ENCODE data around the gene LAP3.

Gene LAP3

DNA sequence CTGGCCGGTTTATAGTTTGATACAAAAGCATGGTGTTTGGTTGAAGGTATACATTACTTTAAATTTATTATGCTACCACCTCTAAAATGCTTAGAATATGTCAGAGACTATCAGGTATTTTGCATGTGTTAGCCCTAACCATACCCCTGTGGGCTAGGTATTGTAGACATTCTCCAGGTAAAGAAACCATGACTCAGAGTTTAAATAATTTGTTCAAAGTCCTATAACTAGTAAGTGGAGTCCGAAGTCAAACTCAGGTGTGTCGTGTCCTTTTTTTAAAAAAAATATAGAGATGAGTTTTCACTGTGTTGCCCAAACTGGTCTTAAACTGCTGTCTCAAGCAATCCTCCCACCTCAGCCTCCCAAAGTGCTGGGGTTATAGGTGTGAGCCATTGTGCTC lies 12.4 kb downstream of the LAP3 start:
- Histone ChIP-seq H3K4me2 (ENCODE audit: low read length) (no peak overlapping the region), H3K27me3 (ENCODE audit: control insufficient read depth, insufficient read depth, low read length) (no peaks in the 10 kb centered on the region), H3K4me1 (ENCODE audit: control insufficient read depth, insufficient read depth, low read length) (no peaks in the 10 kb centered on the region), H3K9me3 (replicated peaks; ENCODE audit: low read length) (no peaks in the 10 kb centered on the region), H3K4me3 (ENCODE audit: low read length) (no peak overlapping the region), H3K9ac (ENCODE audit: low read depth, low read length) (no peak overlapping the region), H3K36me3 (ENCODE audit: insufficient read depth, low read length) (peaks cover 40% of the 10 kb centered on the region)

DNA sequence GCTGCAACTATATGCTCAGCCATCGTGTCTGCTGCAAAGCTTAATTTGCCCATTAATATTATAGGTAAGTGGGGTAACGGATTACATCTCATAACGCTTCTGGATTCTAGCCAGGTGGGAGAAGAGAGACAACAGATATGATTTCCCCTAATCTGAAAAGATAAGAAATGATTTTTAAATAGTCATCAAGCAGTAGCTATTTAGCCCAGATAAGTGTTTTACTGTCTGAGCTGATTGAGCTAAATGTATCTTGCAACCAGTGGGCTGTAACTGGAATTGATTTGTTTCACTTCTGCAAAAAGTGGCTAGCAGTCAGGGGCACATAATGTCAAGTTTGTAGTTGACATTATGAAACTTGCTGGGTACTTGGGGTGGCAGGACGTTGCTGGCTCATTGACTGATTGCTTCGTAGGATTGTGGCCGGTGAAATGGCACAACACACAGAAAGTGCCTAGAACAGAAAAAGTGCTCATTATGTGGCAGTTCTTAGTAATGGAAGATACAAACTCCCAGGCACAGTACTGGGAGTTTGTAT lies 18.5 kb downstream of the LAP3 start:
- no peaks in the 10 kb centered on the region for H3K9me3 ChIP-seq (replicated peaks; ENCODE audit: low read length)
- no peaks in the 10 kb centered on the region for H3K4me1 ChIP-seq (ENCODE audit: control insufficient read depth, insufficient read depth, low read length)
- H3K9ac ChIP-seq (ENCODE audit: low read depth, low read length), result no peak overlapping the region
- peaks cover 29% of the 10 kb centered on the region for H3K36me3 ChIP-seq (ENCODE audit: insufficient read depth, low read length)
- no peaks in the 10 kb centered on the region for H3K27me3 ChIP-seq (ENCODE audit: control insufficient read depth, insufficient read depth, low read length)
- no peak overlapping the region for H3K4me3 ChIP-seq (ENCODE audit: low read length)
- no peak overlapping the region for H3K4me2 ChIP-seq (ENCODE audit: low read length)

DNA sequence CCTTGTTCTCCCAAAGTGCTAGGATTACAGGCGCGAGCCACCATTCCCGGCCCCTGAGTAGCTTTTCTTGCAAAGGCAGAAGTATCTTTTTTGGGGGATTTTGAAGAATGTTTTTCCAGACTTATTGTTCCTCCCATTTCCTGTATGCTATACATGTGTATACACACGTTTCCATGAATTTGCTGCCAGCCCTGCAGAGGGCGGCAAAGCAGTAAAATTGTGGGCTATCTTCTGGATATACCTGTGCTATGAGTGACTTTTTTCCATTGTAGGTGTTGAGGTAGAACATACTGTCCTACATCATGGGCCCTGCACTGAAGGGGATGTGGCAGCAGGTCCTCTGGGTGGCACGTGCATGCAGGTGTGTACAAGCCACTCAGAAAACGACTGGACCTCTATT lies 20.5 kb downstream of the LAP3 start:
- Histone ChIP-seq H3K4me1 (ENCODE audit: control insufficient read depth, insufficient read depth, low read length) (no peaks in the 10 kb centered on the region), H3K36me3 (ENCODE audit: insufficient read depth, low read length) (peaks cover 29% of the 10 kb centered on the region), H3K9me3 (replicated peaks; ENCODE audit: low read length) (no peaks in the 10 kb centered on the region), H3K27me3 (ENCODE audit: control insufficient read depth, insufficient read depth, low read length) (no peaks in the 10 kb centered on the region), H3K9ac (ENCODE audit: low read depth, low read length) (no peak overlapping the region), H3K4me3 (ENCODE audit: low read length) (no peak overlapping the region), H3K4me2 (ENCODE audit: low read length) (no peak overlapping the region)

DNA sequence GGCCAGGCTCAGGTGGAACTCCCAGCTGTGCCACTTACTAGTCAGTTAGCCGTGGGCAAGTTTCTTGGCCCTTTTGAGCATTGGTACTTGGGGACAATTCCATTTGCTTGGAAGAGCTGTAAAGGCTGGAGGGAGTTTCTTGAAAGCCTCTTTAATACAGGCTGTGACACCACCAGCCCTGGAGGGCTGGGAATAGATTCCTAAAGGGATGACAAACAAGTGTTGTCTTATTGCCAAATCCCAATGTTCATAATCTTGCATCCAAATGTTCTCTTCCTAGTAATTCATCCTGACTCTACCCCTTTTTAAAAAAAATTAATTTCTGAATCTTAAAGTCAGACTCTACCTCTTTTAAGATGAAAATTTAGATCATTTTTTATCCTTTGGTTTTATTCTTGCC lies 22.8 kb downstream of the LAP3 start:
- H3K9ac ChIP-seq (ENCODE audit: low read depth, low read length), result no peak overlapping the region
- peaks cover 29% of the 10 kb centered on the region for H3K36me3 ChIP-seq (ENCODE audit: insufficient read depth, low read length)
- no peaks in the 10 kb centered on the region for H3K4me1 ChIP-seq (ENCODE audit: control insufficient read depth, insufficient read depth, low read length)
- H3K4me3 ChIP-seq (ENCODE audit: low read length), result no peak overlapping the region
- no peak overlapping the region for H3K4me2 ChIP-seq (ENCODE audit: low read length)
- H3K9me3 ChIP-seq (replicated peaks; ENCODE audit: low read length), result no peaks in the 10 kb centered on the region
- H3K27me3 ChIP-seq (ENCODE audit: control insufficient read depth, insufficient read depth, low read length), result no peaks in the 10 kb centered on the region

DNA sequence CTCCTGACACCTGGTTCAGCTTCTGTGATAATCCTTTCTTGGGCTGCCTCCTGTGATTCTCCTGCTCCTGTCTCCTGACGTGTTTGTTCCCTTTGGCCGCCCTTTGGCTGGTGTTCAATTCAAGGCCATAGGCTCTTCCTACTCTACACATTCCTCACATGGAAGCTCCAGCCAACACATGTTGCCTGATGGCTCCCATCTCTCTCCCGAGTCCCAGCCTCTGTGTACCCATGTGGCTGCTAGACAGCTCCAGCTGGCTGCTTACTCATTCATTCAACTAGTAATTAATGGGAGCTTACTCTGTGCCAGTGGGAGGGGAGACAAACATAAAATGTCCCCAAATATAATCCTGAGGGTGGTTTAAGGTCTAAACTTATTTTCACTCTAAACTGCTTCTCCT lies 28.2 kb downstream of the LAP3 start:
- Histone ChIP-seq H3K9ac (ENCODE audit: low read depth, low read length) (no peak overlapping the region), H3K4me1 (ENCODE audit: control insufficient read depth, insufficient read depth, low read length) (peaks cover 9% of the 10 kb centered on the region), H3K36me3 (ENCODE audit: insufficient read depth, low read length) (peaks cover 21% of the 10 kb centered on the region), H3K4me2 (ENCODE audit: low read length) (no peak overlapping the region), H3K9me3 (replicated peaks; ENCODE audit: low read length) (no peaks in the 10 kb centered on the region), H3K4me3 (ENCODE audit: low read length) (no peak overlapping the region), H3K27me3 (ENCODE audit: control insufficient read depth, insufficient read depth, low read length) (no peaks in the 10 kb centered on the region)

DNA sequence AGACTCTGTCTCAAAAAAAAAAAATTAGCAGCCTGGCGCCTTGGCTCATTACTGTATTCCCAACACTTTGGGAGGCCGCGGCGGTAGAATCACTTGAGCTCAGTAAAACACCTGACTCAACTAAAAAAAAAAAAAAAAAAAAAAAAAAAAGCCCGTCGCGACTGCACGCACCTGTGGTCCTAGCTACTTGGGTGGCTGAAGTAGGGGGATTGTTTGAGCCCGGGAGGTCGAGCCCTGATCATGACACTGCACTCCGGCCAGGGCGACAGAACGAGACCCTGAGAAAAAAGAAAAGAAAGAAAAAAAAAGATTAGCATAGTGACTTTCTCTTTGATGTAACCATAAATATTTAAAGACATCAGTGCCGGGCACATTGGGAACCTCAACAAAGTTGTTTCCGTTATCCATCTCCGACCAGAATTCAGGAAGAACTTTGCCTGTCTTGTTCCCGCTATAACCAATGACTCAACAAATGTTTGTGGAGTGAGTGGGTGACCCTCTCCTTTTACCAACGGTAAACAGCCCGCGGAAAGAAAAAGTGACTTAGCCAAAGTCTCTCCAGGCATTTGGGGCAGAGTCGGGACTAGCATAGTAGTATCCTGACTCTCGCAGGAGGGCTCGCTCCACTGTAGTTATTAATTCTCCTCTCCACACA lies 36.9 kb downstream of the LAP3 start:
- Histone ChIP-seq H3K4me2 (ENCODE audit: low read length) (peak overlapping the region; percentile 84), H3K9ac (ENCODE audit: low read depth, low read length) (peak overlapping the region; percentile 99), H3K27me3 (ENCODE audit: control insufficient read depth, insufficient read depth, low read length) (no peaks in the 10 kb centered on the region), H3K4me1 (ENCODE audit: control insufficient read depth, insufficient read depth, low read length) (peaks cover 25% of the 10 kb centered on the region), H3K36me3 (ENCODE audit: insufficient read depth, low read length) (peaks cover 12% of the 10 kb centered on the region), H3K9me3 (replicated peaks; ENCODE audit: low read length) (no peaks in the 10 kb centered on the region), H3K4me3 (ENCODE audit: low read length) (peak overlapping the region; percentile 92)

DNA sequence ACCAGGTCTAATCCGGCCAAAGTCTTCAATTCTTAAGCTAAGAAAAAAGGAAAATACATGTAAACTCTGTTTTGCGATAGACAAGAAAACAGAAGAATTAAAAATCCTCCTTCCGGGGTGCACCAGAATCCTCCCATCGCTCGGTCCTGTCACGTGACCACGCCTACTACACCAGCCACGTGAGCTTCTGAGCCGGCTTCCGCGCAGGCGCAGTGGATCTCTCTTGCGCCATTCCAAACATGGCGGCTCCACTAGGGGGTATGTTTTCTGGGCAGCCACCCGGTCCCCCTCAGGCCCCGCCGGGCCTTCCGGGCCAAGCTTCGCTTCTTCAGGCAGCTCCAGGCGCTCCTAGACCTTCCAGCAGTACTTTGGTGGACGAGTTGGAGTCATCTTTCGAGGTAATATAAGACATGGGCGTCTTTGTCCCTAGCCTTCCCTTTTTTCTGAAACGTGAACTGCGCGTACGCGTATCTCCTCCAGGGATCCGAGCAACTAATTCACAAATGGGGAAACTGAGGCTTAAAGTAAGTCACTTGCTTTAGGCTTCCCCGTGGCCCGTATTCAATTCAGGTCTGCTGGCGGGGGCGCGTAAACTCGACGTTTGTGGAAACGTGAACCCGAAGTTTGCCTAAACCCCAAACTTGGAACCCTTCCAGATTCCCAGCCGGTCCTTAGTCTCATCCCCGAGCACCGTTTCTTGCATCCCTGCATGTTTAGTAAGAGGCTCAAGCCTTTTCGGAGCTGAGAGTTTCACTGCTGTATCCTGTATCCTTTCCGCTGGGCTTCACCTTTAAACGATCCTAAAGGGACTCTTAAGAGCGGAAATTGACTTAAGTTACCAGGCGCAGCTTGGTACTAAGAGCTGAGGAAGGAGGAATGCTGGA lies 37.7 kb downstream of the LAP3 start, which contains the start of gene MED28:
Gene MED28, plus strand, starts transcription at position 226 of the 884 bp plus-strand sequence. Its CDS starts 14 bp downstream, at position 240.
- peak within 1 kb of the TSS; percentile 84 for H3K4me2 ChIP-seq (ENCODE audit: low read length)
- peak within 1 kb of the TSS; percentile 99 for H3K9ac ChIP-seq (ENCODE audit: low read depth, low read length)
- H3K4me3 ChIP-seq (ENCODE audit: low read length), result peak within 1 kb of the TSS; percentile 92
- H3K9me3 ChIP-seq (replicated peaks; ENCODE audit: low read length), result no peaks in the 10 kb centered on the region
- H3K27me3 ChIP-seq (ENCODE audit: control insufficient read depth, insufficient read depth, low read length), result no peaks in the 10 kb centered on the region
- H3K36me3 ChIP-seq (ENCODE audit: insufficient read depth, low read length), result peaks cover 12% of the 10 kb centered on the region
- H3K4me1 ChIP-seq (ENCODE audit: control insufficient read depth, insufficient read depth, low read length), result peaks cover 32% of the 10 kb centered on the region

DNA sequence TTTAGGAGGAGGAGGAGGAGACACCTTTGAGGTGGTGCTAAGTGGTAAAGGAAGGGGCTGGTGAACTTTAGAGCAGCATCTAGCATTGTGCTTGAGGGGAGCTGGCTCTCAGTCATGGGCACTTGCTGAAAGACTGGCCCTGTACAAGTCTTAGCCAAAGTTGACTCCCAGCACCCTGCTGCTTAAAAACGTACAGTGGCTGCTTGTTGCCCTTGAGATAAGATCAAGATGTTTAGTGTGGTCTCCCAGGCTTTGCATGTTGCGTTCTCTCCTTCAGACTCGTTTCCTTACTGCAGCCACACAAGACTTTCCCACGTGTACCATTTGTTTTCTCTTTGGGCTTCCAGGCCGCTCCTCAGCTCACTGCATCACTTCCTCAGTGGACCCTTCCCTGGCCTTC lies 39.3 kb downstream of the LAP3 start:
- Histone ChIP-seq H3K9me3 (replicated peaks; ENCODE audit: low read length) (no peaks in the 10 kb centered on the region), H3K9ac (ENCODE audit: low read depth, low read length) (no peak overlapping the region), H3K27me3 (ENCODE audit: control insufficient read depth, insufficient read depth, low read length) (no peaks in the 10 kb centered on the region), H3K4me3 (ENCODE audit: low read length) (peak overlapping the region; percentile 92), H3K36me3 (ENCODE audit: insufficient read depth, low read length) (peaks cover 23% of the 10 kb centered on the region), H3K4me1 (ENCODE audit: control insufficient read depth, insufficient read depth, low read length) (peaks cover 44% of the 10 kb centered on the region), H3K4me2 (ENCODE audit: low read length) (peak overlapping the region; percentile 84)

DNA sequence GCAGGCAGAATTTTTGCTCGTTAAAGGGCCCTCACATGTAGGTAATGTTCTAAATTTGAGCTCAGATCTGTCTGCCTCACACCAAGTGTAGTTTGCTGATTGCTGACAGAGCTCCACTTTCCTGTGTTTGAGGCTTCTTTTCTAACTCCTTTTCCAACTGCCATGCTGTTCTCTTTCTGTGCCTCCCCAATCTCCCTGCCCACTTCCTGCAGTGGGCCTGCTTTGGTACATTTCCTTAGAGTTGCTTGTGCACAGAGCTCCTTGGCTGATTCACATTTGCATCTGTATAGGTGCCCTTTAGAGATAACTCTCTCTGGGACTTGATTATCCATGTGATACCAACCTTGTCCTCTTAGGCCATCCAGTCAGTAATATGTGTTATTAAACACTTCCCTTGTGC lies 41.9 kb downstream of the LAP3 start:
- Histone ChIP-seq H3K36me3 (ENCODE audit: insufficient read depth, low read length) (peaks cover 49% of the 10 kb centered on the region), H3K4me2 (ENCODE audit: low read length) (peak overlapping the region; percentile 69), H3K4me3 (ENCODE audit: low read length) (peak overlapping the region; percentile 34), H3K9me3 (replicated peaks; ENCODE audit: low read length) (no peaks in the 10 kb centered on the region), H3K4me1 (ENCODE audit: control insufficient read depth, insufficient read depth, low read length) (peaks cover 53% of the 10 kb centered on the region), H3K9ac (ENCODE audit: low read depth, low read length) (peak overlapping the region; percentile 66), H3K27me3 (ENCODE audit: control insufficient read depth, insufficient read depth, low read length) (no peaks in the 10 kb centered on the region)

DNA sequence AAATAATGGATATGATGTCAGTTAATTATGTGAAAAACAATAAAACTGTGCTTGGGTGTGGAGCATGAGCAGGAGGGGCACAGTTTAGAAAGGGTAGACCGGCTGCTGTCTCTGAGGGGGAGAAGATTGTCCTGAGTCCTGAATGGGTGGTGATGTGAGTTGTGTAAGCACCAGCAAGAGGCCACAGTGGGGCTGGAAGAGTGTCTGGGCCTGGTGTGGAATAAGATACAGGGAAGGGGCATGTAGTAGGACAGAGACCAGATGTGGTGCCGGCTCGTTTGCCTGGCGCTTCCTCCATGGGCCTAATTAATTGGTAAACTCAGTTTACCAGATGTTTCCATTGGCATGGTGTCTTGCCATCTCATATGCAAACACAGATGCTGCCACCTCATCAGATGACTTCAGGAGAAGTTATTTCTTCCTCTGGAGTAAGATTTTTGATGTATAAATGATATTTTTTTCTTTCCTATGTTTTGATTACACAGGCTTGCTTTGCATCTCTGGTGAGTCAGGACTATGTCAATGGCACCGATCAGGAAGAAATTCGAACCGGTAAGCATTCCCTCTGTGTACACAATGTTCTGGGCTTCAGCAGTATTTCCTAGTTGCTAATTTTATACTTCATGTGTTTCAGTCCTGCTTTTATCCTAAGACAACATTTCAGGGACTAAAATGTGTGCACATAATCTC lies 42.6 kb downstream of the LAP3 start:
- H3K4me3 ChIP-seq (ENCODE audit: low read length), result peak overlapping the region; percentile 34
- H3K4me1 ChIP-seq (ENCODE audit: control insufficient read depth, insufficient read depth, low read length), result peaks cover 54% of the 10 kb centered on the region
- peaks cover 55% of the 10 kb centered on the region for H3K36me3 ChIP-seq (ENCODE audit: insufficient read depth, low read length)
- H3K9ac ChIP-seq (ENCODE audit: low read depth, low read length), result peak overlapping the region; percentile 66
- no peaks in the 10 kb centered on the region for H3K9me3 ChIP-seq (replicated peaks; ENCODE audit: low read length)
- H3K27me3 ChIP-seq (ENCODE audit: control insufficient read depth, insufficient read depth, low read length), result no peaks in the 10 kb centered on the region
- peak overlapping the region; percentile 69 for H3K4me2 ChIP-seq (ENCODE audit: low read length)

DNA sequence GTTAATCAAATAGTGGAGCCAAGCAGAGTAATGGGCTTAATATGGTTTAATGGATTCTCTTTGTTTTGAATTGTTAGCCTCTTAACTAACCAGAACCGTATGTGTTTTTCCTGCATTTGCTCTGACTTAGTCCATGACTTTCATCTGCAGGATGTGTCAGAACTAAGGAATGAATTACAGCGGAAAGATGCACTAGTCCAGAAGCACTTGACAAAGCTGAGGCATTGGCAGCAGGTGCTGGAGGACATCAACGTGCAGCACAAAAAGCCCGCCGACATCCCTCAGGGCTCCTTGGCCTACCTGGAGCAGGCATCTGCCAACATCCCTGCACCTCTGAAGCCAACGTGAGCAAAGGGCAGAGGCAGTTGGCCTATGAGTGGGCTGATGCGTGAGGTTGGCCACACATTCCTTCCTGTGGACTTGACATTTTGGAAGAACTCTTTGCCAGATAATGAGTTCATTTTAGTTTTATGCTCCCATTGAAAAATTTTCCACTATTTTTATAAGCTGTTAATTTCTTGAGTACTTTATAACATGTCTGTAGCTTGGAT lies 46.5 kb downstream of the LAP3 start:
- peaks cover 32% of the 10 kb centered on the region for H3K4me1 ChIP-seq (ENCODE audit: control insufficient read depth, insufficient read depth, low read length)
- no peaks in the 10 kb centered on the region for H3K27me3 ChIP-seq (ENCODE audit: control insufficient read depth, insufficient read depth, low read length)
- H3K9me3 ChIP-seq (replicated peaks; ENCODE audit: low read length), result no peaks in the 10 kb centered on the region
- no peak overlapping the region for H3K4me2 ChIP-seq (ENCODE audit: low read length)
- H3K4me3 ChIP-seq (ENCODE audit: low read length), result no peak overlapping the region
- peaks cover 83% of the 10 kb centered on the region for H3K36me3 ChIP-seq (ENCODE audit: insufficient read depth, low read length)
- no peak overlapping the region for H3K9ac ChIP-seq (ENCODE audit: low read depth, low read length)

Measured in skeletal muscle satellite cell (primary cell).